Liver (tissue), 3 donors: ENCODE results near the gene ARHGEF25.

Experiments
- EGR1 ChIP-seq, 2 donors: IDR thresholded peaks; 2 replicates each; pipeline ENCODE4 v1.6.1; 2016 to 2018; ENCODE audit warnings: antibody characterized with exemption in 2 of 2, low read depth in 2 of 2
- FOXA1 ChIP-seq: IDR thresholded peaks from 2 replicates; pipeline ENCODE4 v1.6.1; 2016; ENCODE audit warnings: antibody characterized with exemption
- GABPA ChIP-seq, 2 donors: IDR thresholded peaks in 1 of 2; conservative IDR thresholded peaks in 1 of 2; 2 replicates each; pipeline ENCODE4 v1.6.1; 2016; ENCODE audit warnings: antibody characterized with exemption in 2 of 2, mild to moderate bottlenecking in 1 of 2, moderate library complexity in 1 of 2
- HNF4G ChIP-seq: IDR thresholded peaks from 2 replicates; pipeline ENCODE4 v1.6.1; 2016; ENCODE audit warnings: antibody characterized with exemption
- JUND ChIP-seq, 2 donors: IDR thresholded peaks; 2 replicates each; pipeline ENCODE4 v1.6.1; 2016; ENCODE audit warnings: antibody characterized with exemption in 2 of 2
- NR2F2 ChIP-seq: IDR thresholded peaks from 2 replicates; pipeline ENCODE4 v1.6.1; 2016; ENCODE audit warnings: antibody characterized with exemption
- TAF1 ChIP-seq: conservative IDR thresholded peaks from 2 replicates; pipeline ENCODE4 v1.6.1; 2016; ENCODE audit warnings: antibody characterized with exemption, mild to moderate bottlenecking
- YY1 ChIP-seq: IDR thresholded peaks from 2 replicates; pipeline ENCODE4 v1.6.1; 2016; ENCODE audit warnings: antibody characterized with exemption, mild to moderate bottlenecking
- ZBTB33 ChIP-seq: IDR thresholded peaks from 2 replicates; pipeline ENCODE4 v1.6.1; 2016; ENCODE audit warnings: antibody characterized with exemption
- TF ChIP-seq, protein P1 (sequence below): fragments of 150-350 bp; IDR thresholded peaks from 2 replicates; pipeline ENCODE4 v1.5.1; 2017; ENCODE audit warnings: improper control_type of control experiment, low read depth, low read length; ENCODE audit not compliant: missing input control
- TF ChIP-seq, protein P2 (sequence below): IDR thresholded peaks from 2 replicates; pipeline ENCODE4 v1.6.1; 2016; ENCODE audit warnings: antibody characterized with exemption
- donor health status: healthy.
- donor health status: healthy.

DNA sequence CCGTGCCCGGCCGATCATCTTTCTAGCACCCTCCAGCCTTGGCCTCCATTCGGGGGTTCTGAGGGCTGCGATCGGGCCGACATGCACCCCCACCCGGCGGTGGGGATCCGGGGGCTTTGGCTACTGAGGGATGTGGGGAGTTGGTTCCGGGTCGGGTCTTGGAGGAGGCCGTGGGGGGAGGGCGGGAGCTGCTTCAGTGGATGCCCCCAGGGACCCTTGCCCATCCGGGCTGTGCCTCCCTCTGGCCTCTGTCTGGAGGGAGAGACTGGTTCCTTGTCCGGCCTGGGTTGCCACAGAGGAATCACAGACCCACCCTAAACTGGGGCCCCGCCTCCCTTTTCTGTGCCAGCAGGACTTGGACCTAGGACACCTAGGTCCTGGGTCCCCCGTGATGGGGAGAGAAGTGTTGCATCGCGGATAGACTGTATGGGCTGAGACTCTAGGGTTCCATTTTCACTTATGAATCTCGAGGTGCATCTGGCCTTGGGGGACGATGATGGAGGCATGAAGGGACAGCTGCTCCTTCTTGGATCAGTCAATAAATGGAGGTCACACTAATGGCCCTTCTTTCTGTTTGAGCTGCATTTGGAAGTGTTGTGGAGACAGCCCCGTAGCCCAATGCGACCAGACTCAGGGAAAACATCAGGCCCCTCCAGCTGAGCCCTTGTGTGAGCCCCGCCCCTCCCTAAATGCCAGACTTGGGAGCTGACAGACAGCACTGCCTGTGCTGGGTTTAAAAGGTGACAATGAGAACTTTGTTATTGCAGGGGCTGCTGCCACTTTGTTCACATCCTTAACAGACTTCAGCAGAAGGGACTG is 6.0 kb upstream of the ARHGEF25 start:
- TF ChIP-seq ZBTB33: no peak
- TF ChIP-seq, protein P1, sequence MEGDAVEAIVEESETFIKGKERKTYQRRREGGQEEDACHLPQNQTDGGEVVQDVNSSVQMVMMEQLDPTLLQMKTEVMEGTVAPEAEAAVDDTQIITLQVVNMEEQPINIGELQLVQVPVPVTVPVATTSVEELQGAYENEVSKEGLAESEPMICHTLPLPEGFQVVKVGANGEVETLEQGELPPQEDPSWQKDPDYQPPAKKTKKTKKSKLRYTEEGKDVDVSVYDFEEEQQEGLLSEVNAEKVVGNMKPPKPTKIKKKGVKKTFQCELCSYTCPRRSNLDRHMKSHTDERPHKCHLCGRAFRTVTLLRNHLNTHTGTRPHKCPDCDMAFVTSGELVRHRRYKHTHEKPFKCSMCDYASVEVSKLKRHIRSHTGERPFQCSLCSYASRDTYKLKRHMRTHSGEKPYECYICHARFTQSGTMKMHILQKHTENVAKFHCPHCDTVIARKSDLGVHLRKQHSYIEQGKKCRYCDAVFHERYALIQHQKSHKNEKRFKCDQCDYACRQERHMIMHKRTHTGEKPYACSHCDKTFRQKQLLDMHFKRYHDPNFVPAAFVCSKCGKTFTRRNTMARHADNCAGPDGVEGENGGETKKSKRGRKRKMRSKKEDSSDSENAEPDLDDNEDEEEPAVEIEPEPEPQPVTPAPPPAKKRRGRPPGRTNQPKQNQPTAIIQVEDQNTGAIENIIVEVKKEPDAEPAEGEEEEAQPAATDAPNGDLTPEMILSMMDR: no peak
- no peak for TF ChIP-seq EGR1 (IDR thresholded peaks at IDR 0.05; ENCODE audit: low read depth in 2 of 2)
- no peak for TF ChIP-seq FOXA1
- no peak for TF ChIP-seq YY1
- TF ChIP-seq JUND (IDR thresholded peaks at IDR 0.05): no peak
- TF ChIP-seq, protein P2, sequence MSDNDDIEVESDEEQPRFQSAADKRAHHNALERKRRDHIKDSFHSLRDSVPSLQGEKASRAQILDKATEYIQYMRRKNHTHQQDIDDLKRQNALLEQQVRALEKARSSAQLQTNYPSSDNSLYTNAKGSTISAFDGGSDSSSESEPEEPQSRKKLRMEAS: no peak
- TF ChIP-seq GABPA (IDR thresholded peaks at IDR 0.05 in 1 of 2, conservative IDR thresholded peaks at IDR 0.05 in 1 of 2): no peak
- no peak for TF ChIP-seq NR2F2
- TF ChIP-seq HNF4G: no peak
- TF ChIP-seq TAF1: no peak
